HCT116 (cell line): Measurements from ENCODE around the gene TMEM175.

Experiments used
- CEBPB ChIP-seq: IDR thresholded peaks from 2 replicates; pipeline ENCODE4 v1.6.1; 2012; ENCODE audit warnings: low read depth
- EGR1 ChIP-seq: IDR thresholded peaks from 2 replicates; pipeline ENCODE4 v1.6.1; 2012; ENCODE audit warnings: low read depth
- EZH2 ChIP-seq: fragments of 200-600 bp; sonication (generic); IDR thresholded peaks from 2 replicates; pipeline ENCODE4 v1.6.1; 2017; ENCODE audit warnings: antibody characterized with exemption, mixed run types
- EZH2phosphoT487 ChIP-seq: fragments of 200-600 bp; IDR thresholded peaks from 2 replicates; pipeline ENCODE4 v1.6.1; 2018; ENCODE audit warnings: antibody characterized with exemption, borderline replicate concordance
- POLR2A ChIP-seq: IDR thresholded peaks from 2 replicates; pipeline ENCODE4 v1.7.0; 2011; ENCODE audit warnings: borderline replicate concordance; ENCODE audit not compliant: insufficient read depth, insufficient read length; ENCODE audit errors: extremely low read depth
- POLR2AphosphoS5 ChIP-seq: IDR thresholded peaks from 2 replicates; pipeline ENCODE4 v1.6.1; 2011; ENCODE audit warnings: mild to moderate bottlenecking, low read depth, low read length, moderate library complexity
- SP1 ChIP-seq: IDR thresholded peaks from 2 replicates; pipeline ENCODE4 v1.6.1; 2012; ENCODE audit warnings: low read depth
- YY1 ChIP-seq: IDR thresholded peaks from 2 replicates; pipeline ENCODE4 v1.6.1; 2011; ENCODE audit warnings: low read length, low read depth, moderate library complexity, mild to moderate bottlenecking; ENCODE audit not compliant: insufficient replicate concordance; ENCODE audit errors: extremely low read depth
- ZFX ChIP-seq: fragments of 450-650 bp; IDR thresholded peaks from 2 replicates; pipeline ENCODE4 v1.6.1; 2017
- ZNF274 ChIP-seq: fragments of 200-500 bp; sonication (Bioruptor generic); IDR thresholded peaks from 2 replicates; pipeline ENCODE4 v1.6.1; 2014; ENCODE audit warnings: mild to moderate bottlenecking, low read depth, low read length, inconsistent platforms
- TF ChIP-seq, protein P1 (sequence below), 3 experiments: fragments of 200-600 bp in 1 of 3; sonication (generic) in 1 of 3; IDR thresholded peaks in 2 of 3; conservative IDR thresholded peaks in 1 of 3; 2 replicates each; pipeline ENCODE4 v1.5.1; 2012 to 2017; ENCODE audit warnings: low read depth in 2 of 3, low read length in 2 of 3, antibody characterized with exemption in 1 of 3, borderline replicate concordance in 1 of 3, control low read depth in 1 of 3, mild to moderate bottlenecking in 1 of 3, mixed read lengths in 1 of 3, mixed run types in 1 of 3, moderate library complexity in 1 of 3; ENCODE audit not compliant: insufficient read depth in 1 of 3
- TF ChIP-seq, protein P2 (sequence below): IDR thresholded peaks from 2 replicates; pipeline ENCODE4 v1.6.1; 2012; ENCODE audit warnings: low read depth

GRCh38 chr4:921830-922331 lies 10.4 kb upstream of the TMEM175 start:
- TF ChIP-seq, protein P1, sequence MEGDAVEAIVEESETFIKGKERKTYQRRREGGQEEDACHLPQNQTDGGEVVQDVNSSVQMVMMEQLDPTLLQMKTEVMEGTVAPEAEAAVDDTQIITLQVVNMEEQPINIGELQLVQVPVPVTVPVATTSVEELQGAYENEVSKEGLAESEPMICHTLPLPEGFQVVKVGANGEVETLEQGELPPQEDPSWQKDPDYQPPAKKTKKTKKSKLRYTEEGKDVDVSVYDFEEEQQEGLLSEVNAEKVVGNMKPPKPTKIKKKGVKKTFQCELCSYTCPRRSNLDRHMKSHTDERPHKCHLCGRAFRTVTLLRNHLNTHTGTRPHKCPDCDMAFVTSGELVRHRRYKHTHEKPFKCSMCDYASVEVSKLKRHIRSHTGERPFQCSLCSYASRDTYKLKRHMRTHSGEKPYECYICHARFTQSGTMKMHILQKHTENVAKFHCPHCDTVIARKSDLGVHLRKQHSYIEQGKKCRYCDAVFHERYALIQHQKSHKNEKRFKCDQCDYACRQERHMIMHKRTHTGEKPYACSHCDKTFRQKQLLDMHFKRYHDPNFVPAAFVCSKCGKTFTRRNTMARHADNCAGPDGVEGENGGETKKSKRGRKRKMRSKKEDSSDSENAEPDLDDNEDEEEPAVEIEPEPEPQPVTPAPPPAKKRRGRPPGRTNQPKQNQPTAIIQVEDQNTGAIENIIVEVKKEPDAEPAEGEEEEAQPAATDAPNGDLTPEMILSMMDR (IDR thresholded peaks at IDR 0.05 in 2 of 3, conservative IDR thresholded peaks at IDR 0.05 in 1 of 3; ENCODE audit: borderline replicate concordance in 1 of 3, insufficient read depth in 1 of 3, low read depth in 2 of 3, low read length in 2 of 3): no peak
- TF ChIP-seq EGR1 (no peak), POLR2A (no peak), CEBPB (no peak), POLR2AphosphoS5 (no peak), YY1 (no peak), EZH2phosphoT487 (no peak), EZH2 (no peak), SP1 (no peak), ZNF274 (no peak), ZFX (no peak)
- TF ChIP-seq, protein P2, sequence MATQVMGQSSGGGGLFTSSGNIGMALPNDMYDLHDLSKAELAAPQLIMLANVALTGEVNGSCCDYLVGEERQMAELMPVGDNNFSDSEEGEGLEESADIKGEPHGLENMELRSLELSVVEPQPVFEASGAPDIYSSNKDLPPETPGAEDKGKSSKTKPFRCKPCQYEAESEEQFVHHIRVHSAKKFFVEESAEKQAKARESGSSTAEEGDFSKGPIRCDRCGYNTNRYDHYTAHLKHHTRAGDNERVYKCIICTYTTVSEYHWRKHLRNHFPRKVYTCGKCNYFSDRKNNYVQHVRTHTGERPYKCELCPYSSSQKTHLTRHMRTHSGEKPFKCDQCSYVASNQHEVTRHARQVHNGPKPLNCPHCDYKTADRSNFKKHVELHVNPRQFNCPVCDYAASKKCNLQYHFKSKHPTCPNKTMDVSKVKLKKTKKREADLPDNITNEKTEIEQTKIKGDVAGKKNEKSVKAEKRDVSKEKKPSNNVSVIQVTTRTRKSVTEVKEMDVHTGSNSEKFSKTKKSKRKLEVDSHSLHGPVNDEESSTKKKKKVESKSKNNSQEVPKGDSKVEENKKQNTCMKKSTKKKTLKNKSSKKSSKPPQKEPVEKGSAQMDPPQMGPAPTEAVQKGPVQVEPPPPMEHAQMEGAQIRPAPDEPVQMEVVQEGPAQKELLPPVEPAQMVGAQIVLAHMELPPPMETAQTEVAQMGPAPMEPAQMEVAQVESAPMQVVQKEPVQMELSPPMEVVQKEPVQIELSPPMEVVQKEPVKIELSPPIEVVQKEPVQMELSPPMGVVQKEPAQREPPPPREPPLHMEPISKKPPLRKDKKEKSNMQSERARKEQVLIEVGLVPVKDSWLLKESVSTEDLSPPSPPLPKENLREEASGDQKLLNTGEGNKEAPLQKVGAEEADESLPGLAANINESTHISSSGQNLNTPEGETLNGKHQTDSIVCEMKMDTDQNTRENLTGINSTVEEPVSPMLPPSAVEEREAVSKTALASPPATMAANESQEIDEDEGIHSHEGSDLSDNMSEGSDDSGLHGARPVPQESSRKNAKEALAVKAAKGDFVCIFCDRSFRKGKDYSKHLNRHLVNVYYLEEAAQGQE: no peak
